ENCODE measurements around the gene RENBP.

RENBP gene

GRCh38 chrX:153953342-153953830 lies 8.9 kb upstream of the RENBP start:
- peak; percentile 84 for DNase-seq

- DNase-seq: no peak
Observed at GRCh38 chrX:153952373-153953026, 8.1 kb upstream of the RENBP start.

- DNase-seq: no peak
Observed at GRCh38 chrX:153951683-153952372, 7.4 kb upstream of the RENBP start.

- no peak for DNase-seq
Observed at GRCh38 chrX:153950127-153950526, 5.7 kb upstream of the RENBP start.

GRCh38 chrX:153948847-153949805 lies 4.7 kb upstream of the RENBP start:
- no peak for DNase-seq

GRCh38 chrX:153948002-153948466 lies 3.6 kb upstream of the RENBP start:
- DNase-seq: no peak

GRCh38 chrX:153947009-153947769 lies 2.7 kb upstream of the RENBP start:
- peak; percentile 85 for DNase-seq

GRCh38 chrX:153945956-153946943 lies 1.8 kb upstream of the RENBP start:
- DNase-seq: no peak

- DNase-seq: no peak
Observed at GRCh38 chrX:153944800-153945150, 332 bp upstream of the RENBP start.

- DNase-seq: no peak
Observed at GRCh38 chrX:153941336-153942252, 2.8 kb downstream of the RENBP start.

GRCh38 chrX:153939573-153939972 lies 4.9 kb downstream of the RENBP start:
- no peak for DNase-seq

GRCh38 chrX:153938226-153938786 lies 6.1 kb downstream of the RENBP start:
- DNase-seq: peak; percentile 39

- no peak for DNase-seq
Observed at GRCh38 chrX:153937056-153937455, 7.4 kb downstream of the RENBP start.

- no peak for DNase-seq
Observed at GRCh38 chrX:153935326-153935851, 9.1 kb downstream of the RENBP start.

- DNase-seq: peak; percentile 61
Observed at GRCh38 chrX:153934762-153935325, 9.6 kb downstream of the RENBP start, which contains the start of gene NAA10. Gene NAA10, minus strand, starts transcription at chrX:153935037. Its CDS starts 133 bp downstream, at chrX:153934904.

- no peak for DNase-seq
Observed at GRCh38 chrX:153934148-153934761, 10.2 kb downstream of the RENBP start.

GRCh38 chrX:153933748-153934147 lies 10.7 kb downstream of the RENBP start:
- no peak for DNase-seq

GRCh38 chrX:153932220-153932915 lies 12.1 kb downstream of the RENBP start:
- DNase-seq: no peak
